ENCODE data around the gene ALDH1A2.
"Not testable (repeated sequence)": the region's sequence is repeated elsewhere in the genome, so short reads cannot be mapped to it uniquely, and the experiment has no call there.

The ALDH1A2 gene

DNA sequence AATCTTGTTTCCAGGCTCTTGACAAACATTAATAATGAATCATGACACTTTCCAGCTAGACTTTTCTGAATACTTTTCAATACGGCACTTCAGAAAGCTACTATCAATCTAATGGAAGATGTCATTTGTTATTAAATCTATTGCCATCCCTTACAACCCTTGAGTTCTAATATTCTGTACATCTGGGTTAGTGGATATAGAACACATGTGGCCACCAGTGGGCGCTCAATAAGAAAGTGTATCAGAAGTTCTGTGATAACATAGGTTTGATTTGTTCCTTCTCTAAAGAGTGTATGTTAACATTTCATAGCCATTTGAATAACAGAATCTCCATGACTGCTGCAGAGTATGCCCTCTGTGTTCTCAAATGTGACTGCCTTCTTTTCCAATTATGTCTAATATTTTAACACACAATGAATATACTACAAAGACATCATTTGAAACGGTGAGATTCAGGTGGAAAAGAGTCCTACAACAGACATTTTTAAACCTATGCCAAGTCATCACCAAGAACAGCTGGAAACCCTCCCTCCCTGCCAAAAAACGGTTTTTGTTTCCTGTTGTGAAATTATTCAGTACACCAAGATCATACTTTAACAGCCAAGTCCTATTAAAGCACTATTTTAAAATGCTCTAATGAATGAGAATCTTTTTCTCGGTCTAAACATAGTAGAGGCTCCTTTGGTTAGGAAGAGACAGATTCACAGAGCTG is 22.2 kb downstream of the ALDH1A2 start:
- no peak overlapping the region for H3K4me3 Mint-ChIP-seq
- no peak overlapping the region for H3K27ac Mint-ChIP-seq
- H3K4me1 Mint-ChIP-seq (ENCODE audit: low read depth), result no peaks in the 10 kb centered on the region
- H3K27me3 Mint-ChIP-seq (ENCODE audit: low read depth), result peaks cover 24% of the 10 kb centered on the region
- H3K9me3 Mint-ChIP-seq, result no peaks in the 10 kb centered on the region
- no peaks in the 10 kb centered on the region for H3K36me3 Mint-ChIP-seq (ENCODE audit: low read depth)
- no peak for DNase-seq (ENCODE audit: low spot score)

DNA sequence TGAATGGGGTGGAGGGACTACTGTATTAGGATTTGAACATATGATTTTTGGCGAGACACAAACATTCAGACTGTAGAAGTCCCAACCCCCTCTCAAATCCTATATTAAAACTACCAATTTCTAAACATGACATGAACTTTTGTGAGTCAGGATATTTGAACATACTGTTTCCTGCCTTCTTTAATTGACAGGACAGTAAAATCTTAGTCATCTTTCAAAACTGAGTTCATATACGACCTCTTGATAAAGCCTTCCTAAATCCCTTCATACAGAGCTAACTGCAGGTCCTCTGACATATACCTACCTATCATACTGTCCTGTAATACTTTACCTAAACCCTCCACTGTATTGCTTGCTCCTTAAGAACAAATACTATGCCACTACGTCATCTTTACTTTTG is 23.5 kb downstream of the ALDH1A2 start:
- no peaks in the 10 kb centered on the region for H3K9me3 Mint-ChIP-seq

GRCh38 chr15:58040150-58040549 is 25.4 kb downstream of the ALDH1A2 start:
- Mint-ChIP-seq H3K4me3 (no peak overlapping the region), H3K27me3 (ENCODE audit: low read depth) (peaks cover 25% of the 10 kb centered on the region), H3K9me3 (no peaks in the 10 kb centered on the region), H3K27ac (no peak overlapping the region), H3K36me3 (ENCODE audit: low read depth) (no peaks in the 10 kb centered on the region), H3K4me1 (ENCODE audit: low read depth) (no peaks in the 10 kb centered on the region)
- no peak for DNase-seq (ENCODE audit: low spot score)

More for the DNA sequence above, 23.5 kb downstream of the ALDH1A2 start:
- Mint-ChIP-seq H3K4me3 (no peak overlapping the region), H3K36me3 (ENCODE audit: low read depth) (no peaks in the 10 kb centered on the region), H3K4me1 (ENCODE audit: low read depth) (no peaks in the 10 kb centered on the region), H3K27me3 (ENCODE audit: low read depth) (peaks cover 28% of the 10 kb centered on the region), H3K27ac (no peak overlapping the region)
- DNase-seq (ENCODE audit: low spot score), result no peak

GRCh38 chr15:58039079-58040035 is 26.2 kb downstream of the ALDH1A2 start:
- Mint-ChIP-seq H3K27me3 (ENCODE audit: low read depth) (peaks cover 33% of the 10 kb centered on the region), H3K4me3 (no peak overlapping the region), H3K9me3 (no peaks in the 10 kb centered on the region), H3K36me3 (ENCODE audit: low read depth) (no peaks in the 10 kb centered on the region), H3K4me1 (ENCODE audit: low read depth) (no peaks in the 10 kb centered on the region), H3K27ac (no peak overlapping the region)
- DNase-seq (ENCODE audit: low spot score), result no peak

- DNase-seq (ENCODE audit: low spot score), result no peak
- no peaks in the 10 kb centered on the region for H3K36me3 Mint-ChIP-seq (ENCODE audit: low read depth)
- peaks cover 35% of the 10 kb centered on the region for H3K27me3 Mint-ChIP-seq (ENCODE audit: low read depth)
- no peak overlapping the region for H3K27ac Mint-ChIP-seq
- no peaks in the 10 kb centered on the region for H3K4me1 Mint-ChIP-seq (ENCODE audit: low read depth)
- H3K4me3 Mint-ChIP-seq, result no peak overlapping the region
- H3K9me3 Mint-ChIP-seq, result no peaks in the 10 kb centered on the region
Measured at GRCh38 chr15:58038426-58039078, 27.0 kb downstream of the ALDH1A2 start.

DNA sequence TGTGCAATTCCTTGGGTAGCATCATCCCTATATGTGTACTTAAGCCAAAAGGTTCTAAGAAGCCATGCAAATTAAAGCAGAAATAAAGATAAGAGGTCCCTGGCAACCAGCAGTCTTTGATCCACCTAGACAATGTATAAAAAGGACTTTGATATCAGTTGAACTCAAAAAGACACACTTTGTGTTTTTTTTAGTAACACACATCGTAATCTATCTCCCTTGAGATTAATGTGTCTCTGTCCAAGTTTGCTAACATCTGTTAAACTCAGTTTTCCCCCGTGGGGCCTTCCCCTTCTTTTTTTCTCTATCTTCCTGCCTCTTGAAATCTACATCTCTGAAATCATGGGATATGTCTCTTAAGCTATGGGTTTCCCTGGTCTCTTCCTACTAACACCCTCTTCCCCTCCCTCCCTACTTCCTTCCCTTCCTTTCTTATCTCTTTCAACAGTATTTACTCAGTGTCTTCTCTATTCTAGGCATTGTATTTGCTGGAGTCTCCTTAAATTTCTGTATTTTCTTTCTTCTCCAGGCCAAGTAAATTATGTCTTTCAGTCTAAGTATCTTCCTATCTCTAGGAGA is 27.7 kb downstream of the ALDH1A2 start:
- Mint-ChIP-seq H3K4me1 (ENCODE audit: low read depth) (no peaks in the 10 kb centered on the region), H3K27ac (no peak overlapping the region)

DNA sequence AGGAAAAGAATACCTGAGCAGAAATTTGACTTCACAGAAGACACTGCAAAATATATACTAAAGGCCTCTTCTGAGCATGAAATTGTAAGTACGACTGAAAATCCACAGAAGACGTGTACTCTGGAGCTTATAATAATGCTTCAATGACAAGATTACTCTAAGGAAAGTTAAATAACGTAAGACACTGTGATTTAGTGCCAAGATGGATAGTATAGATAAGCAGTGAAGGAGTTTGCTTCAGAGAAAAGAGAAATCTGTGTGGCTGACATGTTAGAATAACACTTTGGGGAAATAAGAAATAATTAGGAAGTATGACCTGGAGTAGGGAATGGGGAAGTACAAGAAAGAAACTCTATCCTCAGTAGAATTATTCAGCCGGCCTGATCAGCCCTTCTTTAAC is 28.9 kb downstream of the ALDH1A2 start:
- no peaks in the 10 kb centered on the region for H3K36me3 Mint-ChIP-seq (ENCODE audit: low read depth)
- peaks cover 28% of the 10 kb centered on the region for H3K27me3 Mint-ChIP-seq (ENCODE audit: low read depth)
- H3K27ac Mint-ChIP-seq, result no peak overlapping the region
- no peaks in the 10 kb centered on the region for H3K9me3 Mint-ChIP-seq
- H3K4me1 Mint-ChIP-seq (ENCODE audit: low read depth), result no peaks in the 10 kb centered on the region
- no peak overlapping the region for H3K4me3 Mint-ChIP-seq
- DNase-seq (ENCODE audit: low spot score), result no peak

More for the DNA sequence above, 27.7 kb downstream of the ALDH1A2 start:
- DNase-seq (ENCODE audit: low spot score), result no peak
- H3K27me3 Mint-ChIP-seq (ENCODE audit: low read depth), result peaks cover 30% of the 10 kb centered on the region
- H3K36me3 Mint-ChIP-seq (ENCODE audit: low read depth), result no peaks in the 10 kb centered on the region
- no peaks in the 10 kb centered on the region for H3K9me3 Mint-ChIP-seq
- no peak overlapping the region for H3K4me3 Mint-ChIP-seq

- not testable (repeated sequence) for H3K36me3 Mint-ChIP-seq (ENCODE audit: low read depth); DNase-seq (ENCODE audit: low spot score); H3K4me1 Mint-ChIP-seq (ENCODE audit: low read depth); H3K27ac Mint-ChIP-seq; H3K27me3 Mint-ChIP-seq (ENCODE audit: low read depth); H3K4me3 Mint-ChIP-seq
- H3K9me3 Mint-ChIP-seq, result peaks cover 21% of the 10 kb centered on the region
Measured at GRCh38 chr15:58028392-58028791, 37.1 kb downstream of the ALDH1A2 start.

- Mint-ChIP-seq H3K4me1 (ENCODE audit: low read depth) (no peaks in the 10 kb centered on the region), H3K4me3 (no peak overlapping the region), H3K36me3 (ENCODE audit: low read depth) (no peaks in the 10 kb centered on the region), H3K9me3 (peaks cover 23% of the 10 kb centered on the region), H3K27me3 (ENCODE audit: low read depth) (peaks cover 7% of the 10 kb centered on the region), H3K27ac (no peak overlapping the region)
- DNase-seq (ENCODE audit: low spot score), result no peak
Measured at GRCh38 chr15:58026552-58026951, 39.0 kb downstream of the ALDH1A2 start.

DNA sequence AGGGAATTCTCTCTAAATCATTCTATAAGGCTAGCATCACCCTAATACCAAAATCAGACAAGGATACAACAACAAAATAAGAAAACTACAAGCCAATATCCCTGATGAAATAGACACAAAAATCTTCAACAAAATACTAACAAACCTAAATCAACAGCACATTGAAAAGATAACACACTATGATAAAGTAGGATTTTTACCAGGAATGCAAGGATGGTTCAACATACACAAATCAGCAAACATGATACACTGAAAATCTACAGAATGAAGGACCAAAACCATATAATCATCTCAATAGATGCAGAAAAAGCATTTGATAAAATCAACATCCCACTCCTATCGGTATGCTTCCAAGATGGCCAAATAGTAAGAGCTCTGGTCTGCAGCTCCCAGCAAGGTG is 39.5 kb downstream of the ALDH1A2 start:
- H3K9me3 Mint-ChIP-seq, result peaks cover 23% of the 10 kb centered on the region
- H3K27me3 Mint-ChIP-seq (ENCODE audit: low read depth), result peaks cover 7% of the 10 kb centered on the region
- no peaks in the 10 kb centered on the region for H3K36me3 Mint-ChIP-seq (ENCODE audit: low read depth)
- H3K4me1 Mint-ChIP-seq (ENCODE audit: low read depth), result no peaks in the 10 kb centered on the region
- DNase-seq (ENCODE audit: low spot score), result no peak
- no peak overlapping the region for H3K4me3 Mint-ChIP-seq
- H3K27ac Mint-ChIP-seq, result no peak overlapping the region

DNA sequence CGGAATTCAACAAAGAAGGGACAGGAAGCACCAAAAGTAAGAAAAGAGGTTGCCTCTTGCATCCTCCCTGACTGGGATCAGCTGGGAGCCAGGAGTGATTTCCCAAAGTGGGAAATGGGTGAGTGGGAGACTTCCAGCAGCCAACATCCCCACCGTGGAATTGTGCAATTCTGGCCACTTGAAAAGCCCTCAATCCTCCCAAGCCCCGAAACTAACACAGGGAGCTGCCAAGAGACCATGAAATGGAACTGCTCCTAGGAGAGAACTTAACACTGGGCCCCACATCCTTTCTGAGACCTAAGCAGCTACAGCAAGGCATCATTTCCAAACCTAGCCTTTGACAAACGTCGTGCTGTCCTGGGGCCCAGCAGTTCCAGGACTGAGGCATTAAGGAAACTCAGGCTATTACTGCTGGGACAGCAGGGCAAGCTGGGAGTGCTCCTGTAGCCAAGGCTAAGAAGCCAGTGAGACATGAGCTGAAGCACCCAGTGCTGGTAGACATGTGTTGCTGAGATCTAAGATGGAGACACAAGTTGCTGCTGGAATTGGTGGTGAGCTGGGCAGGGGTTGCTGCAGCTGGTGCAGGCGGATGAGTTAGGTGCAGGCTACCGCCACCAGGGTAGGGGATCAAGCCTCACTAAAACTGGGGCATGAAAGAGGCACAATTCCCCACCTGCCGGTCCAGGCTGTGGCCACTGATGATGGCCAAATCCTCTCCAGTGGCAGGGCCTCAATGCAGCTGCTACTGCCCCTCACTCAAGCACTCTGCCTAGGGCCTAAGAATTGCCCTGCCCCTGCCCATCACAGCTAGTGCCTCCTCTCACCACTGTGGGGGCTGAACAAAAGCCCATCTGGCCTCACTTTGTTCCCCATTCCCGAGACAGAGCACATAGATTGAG is 43.9 kb downstream of the ALDH1A2 start:
- Mint-ChIP-seq H3K4me1 (ENCODE audit: low read depth) (no peaks in the 10 kb centered on the region), H3K27me3 (ENCODE audit: low read depth) (peaks cover 5% of the 10 kb centered on the region), H3K36me3 (ENCODE audit: low read depth) (no peaks in the 10 kb centered on the region), H3K9me3 (peaks cover 17% of the 10 kb centered on the region), H3K27ac (no peak overlapping the region), H3K4me3 (no peak overlapping the region)
- DNase-seq (ENCODE audit: low spot score), result no peak

DNA sequence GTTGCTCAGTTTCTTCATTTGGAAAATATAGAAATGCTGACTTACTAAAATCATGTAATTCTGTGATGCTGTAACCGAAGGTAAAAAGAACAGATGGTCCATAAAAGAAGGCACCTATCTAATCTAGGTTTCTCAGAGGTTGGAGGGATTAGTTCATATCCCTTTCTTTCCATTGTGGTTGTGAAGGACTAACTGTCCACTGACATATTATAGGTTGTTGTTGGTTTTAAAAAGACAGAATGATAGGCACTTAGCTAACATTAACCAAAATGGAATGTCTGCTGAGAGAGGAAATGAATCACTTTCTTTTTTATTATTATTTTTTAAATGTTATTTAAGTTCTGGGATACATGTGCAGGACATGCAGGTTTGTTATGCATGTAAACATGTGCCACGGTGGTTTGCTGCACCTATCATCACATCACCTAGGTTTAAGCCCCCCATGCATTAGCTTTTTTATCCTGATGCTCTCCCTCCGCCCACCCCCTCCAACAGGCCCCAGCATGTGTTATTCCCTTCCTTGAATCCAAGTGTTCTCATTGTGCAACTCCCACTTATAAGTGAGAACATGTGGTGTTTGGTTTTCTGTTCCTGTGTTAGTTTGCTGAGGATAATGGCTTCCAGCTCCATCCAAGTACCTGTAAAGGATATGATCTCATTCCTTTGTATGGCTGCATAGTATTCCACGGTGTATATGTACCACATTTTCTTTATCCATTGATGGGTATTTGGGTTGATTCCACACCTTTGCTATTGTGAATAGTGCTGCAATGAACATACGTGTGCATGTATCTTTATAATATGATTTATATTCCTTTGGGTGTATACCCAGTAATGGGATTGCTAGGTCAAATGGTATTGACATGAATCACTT is 45.8 kb downstream of the ALDH1A2 start:
- no peaks in the 10 kb centered on the region for H3K36me3 Mint-ChIP-seq (ENCODE audit: low read depth)
- H3K27ac Mint-ChIP-seq, result no peak overlapping the region
- H3K9me3 Mint-ChIP-seq, result peaks cover 4% of the 10 kb centered on the region
- no peak overlapping the region for H3K4me3 Mint-ChIP-seq
- no peak for DNase-seq (ENCODE audit: low spot score)
- peaks cover 12% of the 10 kb centered on the region for H3K27me3 Mint-ChIP-seq (ENCODE audit: low read depth)
- no peaks in the 10 kb centered on the region for H3K4me1 Mint-ChIP-seq (ENCODE audit: low read depth)
